Mammary epithelial cell (primary cell): ENCODE data around the gene HEXIM2.

ENCODE experiments used
- EZH2 ChIP-seq: IDR thresholded peaks from 2 replicates; pipeline ENCODE4 v1.6.1; 2012; ENCODE audit warnings: low read length, inconsistent platforms, borderline replicate concordance
- TF ChIP-seq, protein P1 (sequence below), 2 donors: IDR thresholded peaks in 1 of 2; conservative IDR thresholded peaks in 1 of 2; 2 replicates each; pipeline ENCODE4 v1.5.1; 2011 to 2012; ENCODE audit warnings: inconsistent platforms in 2 of 2, low read length in 2 of 2, mild to moderate bottlenecking in 2 of 2, control low read depth in 1 of 2, low read depth in 1 of 2; ENCODE audit not compliant: insufficient read depth in 1 of 2; ENCODE audit errors: extremely low read depth in 1 of 2

DNA sequence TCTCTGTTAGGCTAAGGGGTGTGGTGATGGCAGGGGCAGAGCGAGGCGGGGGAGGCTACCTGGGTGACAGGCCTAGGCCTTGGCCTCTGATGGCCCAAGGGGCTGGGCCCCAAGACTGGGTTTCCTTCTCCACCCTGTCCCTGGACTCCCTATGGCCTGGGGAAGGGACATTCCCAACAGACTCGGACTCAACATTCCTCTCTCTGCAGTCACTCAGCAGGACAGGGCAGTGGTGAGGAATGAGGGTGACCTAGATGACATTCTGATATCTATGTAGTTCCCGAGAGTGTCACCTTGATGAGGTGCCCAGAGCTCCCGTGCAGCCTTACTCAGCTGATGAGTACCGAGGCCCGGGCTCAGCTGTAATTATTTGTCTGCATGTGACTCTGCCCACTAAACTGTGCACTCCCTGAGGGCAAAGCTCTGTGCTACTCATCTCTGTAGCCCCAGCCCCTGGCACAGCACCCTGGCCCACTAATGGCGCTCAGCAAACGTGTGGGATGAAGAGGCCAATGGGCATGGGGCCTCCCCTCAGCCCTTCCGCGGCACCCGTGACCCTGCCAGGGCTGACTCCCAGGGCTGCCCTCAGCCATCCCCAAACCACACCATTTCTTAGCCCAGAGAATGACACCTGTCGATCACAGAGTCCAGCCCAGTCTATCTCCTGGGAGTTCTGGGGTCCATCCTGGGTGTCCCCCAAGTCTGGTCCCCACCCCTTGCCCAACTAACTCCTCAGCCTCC, 31.6 kb upstream of the HEXIM2 start:
- TF ChIP-seq, protein P1, sequence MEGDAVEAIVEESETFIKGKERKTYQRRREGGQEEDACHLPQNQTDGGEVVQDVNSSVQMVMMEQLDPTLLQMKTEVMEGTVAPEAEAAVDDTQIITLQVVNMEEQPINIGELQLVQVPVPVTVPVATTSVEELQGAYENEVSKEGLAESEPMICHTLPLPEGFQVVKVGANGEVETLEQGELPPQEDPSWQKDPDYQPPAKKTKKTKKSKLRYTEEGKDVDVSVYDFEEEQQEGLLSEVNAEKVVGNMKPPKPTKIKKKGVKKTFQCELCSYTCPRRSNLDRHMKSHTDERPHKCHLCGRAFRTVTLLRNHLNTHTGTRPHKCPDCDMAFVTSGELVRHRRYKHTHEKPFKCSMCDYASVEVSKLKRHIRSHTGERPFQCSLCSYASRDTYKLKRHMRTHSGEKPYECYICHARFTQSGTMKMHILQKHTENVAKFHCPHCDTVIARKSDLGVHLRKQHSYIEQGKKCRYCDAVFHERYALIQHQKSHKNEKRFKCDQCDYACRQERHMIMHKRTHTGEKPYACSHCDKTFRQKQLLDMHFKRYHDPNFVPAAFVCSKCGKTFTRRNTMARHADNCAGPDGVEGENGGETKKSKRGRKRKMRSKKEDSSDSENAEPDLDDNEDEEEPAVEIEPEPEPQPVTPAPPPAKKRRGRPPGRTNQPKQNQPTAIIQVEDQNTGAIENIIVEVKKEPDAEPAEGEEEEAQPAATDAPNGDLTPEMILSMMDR (conservative IDR thresholded peaks at IDR 0.05 in 1 of 2, IDR thresholded peaks at IDR 0.05 in 1 of 2; ENCODE audit: extremely low read depth in 1 of 2, insufficient read depth in 1 of 2, low read depth in 1 of 2, low read length in 2 of 2): no peak
- TF ChIP-seq EZH2: no peak
